Osteoblast (primary cell): ENCODE measurements around the gene TRIM22. TPM values are rescaled to one million over a fixed set of nuclear protein-coding genes. Genes with fewer than 3 reads are reported as not detected.
"Not testable (repeated sequence)": the region's sequence is repeated elsewhere in the genome, so short reads cannot be mapped to it uniquely, and the experiment has no call there.

Source experiments
- DNase-seq: peaks from one replicate; pipeline ENCODE4 v3.0.0; 2011; ENCODE audit warnings: low spot score, mixed read lengths; ENCODE audit not compliant: insufficient read length; ENCODE audit errors: missing footprints
- H2AFZ ChIP-seq: 2 replicates; pipeline ENCODE4 v1.6.0; 2011; ENCODE audit warnings: mild to moderate bottlenecking, low read length
- H3K27ac ChIP-seq: 2 replicates; pipeline ENCODE4 v1.5.1; 2011; ENCODE audit warnings: mild to moderate bottlenecking, low read depth, low read length, moderate library complexity
- H3K27me3 ChIP-seq: 2 replicates; pipeline ENCODE4 v1.6.0; 2012; ENCODE audit warnings: mild to moderate bottlenecking, control low read depth, inconsistent platforms, low read length, moderate library complexity; ENCODE audit not compliant: insufficient read depth
- H3K36me3 ChIP-seq: 2 replicates; pipeline ENCODE4 v1.5.1; 2011; ENCODE audit warnings: mild to moderate bottlenecking, low read length, control low read depth, moderate library complexity; ENCODE audit not compliant: insufficient read depth
- H3K4me1 ChIP-seq: 2 replicates; pipeline ENCODE4 v1.5.1; 2011; ENCODE audit warnings: mild to moderate bottlenecking, low read length, control low read depth, moderate library complexity; ENCODE audit not compliant: insufficient read depth
- H3K4me2 ChIP-seq: 2 replicates; pipeline ENCODE4 v1.6.0; 2011; ENCODE audit warnings: mild to moderate bottlenecking, low read length; ENCODE audit not compliant: insufficient read depth
- H3K4me3 ChIP-seq: fragments of 200-600 bp; sonication (generic); 3 replicates; pipeline ENCODE4 v1.5.1; 2012; ENCODE audit warnings: mild to moderate bottlenecking, low read length, inconsistent platforms; ENCODE audit not compliant: insufficient read depth
- H3K79me2 ChIP-seq: 2 replicates; pipeline ENCODE4 v1.6.0; 2012; ENCODE audit warnings: mild to moderate bottlenecking, low read length, control low read depth, inconsistent platforms; ENCODE audit not compliant: insufficient read depth
- H3K9me3 ChIP-seq: 2 replicates; pipeline ENCODE4 v1.5.1; 2011; ENCODE audit warnings: low read depth, low read length, control low read depth
- H4K20me1 ChIP-seq: 2 replicates; pipeline ENCODE4 v1.6.0; 2012; ENCODE audit warnings: mild to moderate bottlenecking, low read length, control low read depth; ENCODE audit not compliant: insufficient read depth
- CTCF ChIP-seq: IDR thresholded peaks from 2 replicates; pipeline ENCODE4 v1.5.1; 2011; ENCODE audit warnings: mild to moderate bottlenecking, low read depth, low read length, moderate library complexity; ENCODE audit errors: extremely low read depth
- total RNA-seq: library from RNA; depleted of rRNA; stranded (reverse); fragments of >200 nt; gene quantifications from 2 replicates; pipeline ENCODE4 v1.2.3, GENCODE V29; 2012

TRIM22 gene
- total RNA-seq, 1 donor: 152 TPM

GRCh38 chr11:5674391-5674790 lies 15.2 kb upstream of the TRIM22 start:
- Histone ChIP-seq H3K4me1 (peaks cover 17% of the 10 kb centered on the region), H4K20me1 (no peaks in the 10 kb centered on the region), H3K27me3 (no peaks in the 10 kb centered on the region), H2AFZ (no peak overlapping the region), H3K4me3 (no peak overlapping the region), H3K9me3 (no peaks in the 10 kb centered on the region), H3K36me3 (peaks cover 33% of the 10 kb centered on the region), H3K79me2 (peaks cover 16% of the 10 kb centered on the region), H3K4me2 (no peak overlapping the region), H3K27ac (no peak overlapping the region)
- DNase-seq: no peak
- no peak for TF ChIP-seq CTCF

- H3K4me1 ChIP-seq: peaks cover 9% of the 10 kb centered on the region
- no peak overlapping the region for H2AFZ ChIP-seq
- peak; percentile 90 for DNase-seq
- H3K4me3 ChIP-seq: no peak overlapping the region
- H3K36me3 ChIP-seq: peaks cover 25% of the 10 kb centered on the region
- H4K20me1 ChIP-seq: no peaks in the 10 kb centered on the region
- H3K79me2 ChIP-seq: peaks cover 29% of the 10 kb centered on the region
- H3K4me2 ChIP-seq: no peak overlapping the region
- H3K9me3 ChIP-seq: no peaks in the 10 kb centered on the region
- H3K27me3 ChIP-seq: no peaks in the 10 kb centered on the region
- no peak for TF ChIP-seq CTCF
- H3K27ac ChIP-seq: peak overlapping the region; percentile 49
These were observed 9.8 kb upstream of the TRIM22 start for GRCh38 chr11:5679811-5680210.

- not testable (repeated sequence) for DNase-seq, H2AFZ ChIP-seq, H4K20me1 ChIP-seq, H3K9me3 ChIP-seq, H3K27me3 ChIP-seq, H3K4me3 ChIP-seq, H3K4me2 ChIP-seq, H3K27ac ChIP-seq
- Histone ChIP-seq H3K36me3 (peaks cover 18% of the 10 kb centered on the region), H3K4me1 (peaks cover 12% of the 10 kb centered on the region), H3K79me2 (peaks cover 26% of the 10 kb centered on the region)
These were observed 6.6 kb upstream of the TRIM22 start for GRCh38 chr11:5682890-5683441.

- H3K36me3 ChIP-seq: peaks cover 11% of the 10 kb centered on the region
- peaks cover 12% of the 10 kb centered on the region for H3K4me1 ChIP-seq
- H4K20me1 ChIP-seq, H2AFZ ChIP-seq, DNase-seq, H3K9me3 ChIP-seq, H3K27me3 ChIP-seq: not testable (repeated sequence)
- H3K4me3 ChIP-seq: peak overlapping the region; percentile 69
- peak overlapping the region; percentile 100 for H3K27ac ChIP-seq
- H3K79me2 ChIP-seq: peaks cover 26% of the 10 kb centered on the region
- peak overlapping the region; percentile 88 for H3K4me2 ChIP-seq
These were observed 6.0 kb upstream of the TRIM22 start for GRCh38 chr11:5683620-5684019.

- peak; percentile 79 for DNase-seq
- Histone ChIP-seq H3K79me2 (peaks cover 31% of the 10 kb centered on the region), H3K27me3 (no peaks in the 10 kb centered on the region), H3K4me3 (peak overlapping the region; percentile 69), H3K4me1 (peaks cover 18% of the 10 kb centered on the region), H3K36me3 (peaks cover 7% of the 10 kb centered on the region), H4K20me1 (no peaks in the 10 kb centered on the region), H3K9me3 (no peaks in the 10 kb centered on the region), H3K4me2 (peak overlapping the region; percentile 88), H3K27ac (peak overlapping the region; percentile 100), H2AFZ (peak overlapping the region; percentile 63)
- TF ChIP-seq CTCF: no peak
These were observed 5.4 kb upstream of the TRIM22 start for GRCh38 chr11:5684036-5684645.
